GM18507 (cell line): ENCODE data around the gene UGT1A10.

Source experiments
- DNase-seq: peaks from one replicate; pipeline ENCODE4 v3.0.0; 2011; ENCODE audit warnings: low read depth; ENCODE audit not compliant: insufficient read length; ENCODE audit errors: extremely low spot score
- FAIRE-seq: peaks from 2 replicates; lab custom pipeline; 2011; peaks lifted over from hg19 to GRCh38; lab: Jason Lieb, UNC

The UGT1A10 gene

DNA sequence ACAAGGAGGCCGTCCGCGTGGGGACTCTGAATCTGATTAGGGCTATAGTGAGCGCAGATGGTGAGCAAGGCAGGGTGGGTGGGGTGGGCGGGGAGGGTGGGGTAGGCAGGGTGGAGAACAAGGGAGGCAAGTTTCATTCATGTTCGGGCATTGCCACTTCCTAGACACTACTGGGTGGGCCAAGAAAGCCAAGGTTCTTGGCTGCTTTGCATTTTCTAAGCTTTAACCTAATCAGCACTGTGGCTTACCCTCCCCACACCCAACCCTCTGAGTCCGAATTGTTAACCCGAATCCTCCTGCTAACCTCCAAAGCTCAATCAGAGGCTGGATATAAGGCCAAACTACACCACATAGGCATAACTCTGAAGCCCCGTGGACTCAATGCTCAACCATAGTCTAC lies 160.0 kb downstream of the UGT1A10 start:
- no peak for FAIRE-seq
- DNase-seq, result no peak

DNA sequence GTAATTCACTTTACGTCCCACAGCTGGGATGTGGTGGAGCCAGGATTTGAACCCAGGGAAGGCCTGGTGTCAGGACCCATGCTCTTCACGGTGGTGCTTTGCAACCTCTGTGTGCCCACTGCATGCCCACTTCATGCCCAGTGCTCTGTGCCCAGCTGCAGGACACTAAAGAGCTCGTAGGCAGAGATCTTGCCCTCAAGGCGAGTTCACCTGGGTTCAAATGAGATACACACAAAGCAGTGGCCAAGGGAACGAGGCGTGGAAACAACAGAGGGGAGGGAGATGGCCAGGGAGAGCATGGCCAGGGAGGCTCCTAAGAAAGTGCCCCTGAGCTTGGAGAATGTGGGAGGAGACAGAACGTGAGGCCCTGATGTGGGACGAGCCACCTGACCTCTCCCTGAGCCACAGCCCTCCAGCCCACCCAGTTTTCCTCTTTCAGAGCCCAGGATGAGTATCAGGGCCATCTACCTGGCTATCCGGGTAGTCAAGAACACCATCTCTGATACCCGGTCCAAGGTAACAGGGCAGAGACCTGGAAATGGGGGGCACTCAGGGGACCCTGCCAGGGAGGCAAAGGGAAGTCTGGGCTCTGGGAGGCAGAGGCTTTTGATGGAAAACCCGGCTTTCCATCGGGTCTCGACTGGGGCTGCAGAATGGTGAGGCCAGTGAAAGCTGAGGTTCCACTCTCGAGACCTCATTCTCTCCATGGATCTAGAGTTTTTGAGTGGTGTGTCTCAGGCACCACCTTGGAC lies 162.3 kb downstream of the UGT1A10 start:
- FAIRE-seq, result no peak
- DNase-seq, result no peak

DNA sequence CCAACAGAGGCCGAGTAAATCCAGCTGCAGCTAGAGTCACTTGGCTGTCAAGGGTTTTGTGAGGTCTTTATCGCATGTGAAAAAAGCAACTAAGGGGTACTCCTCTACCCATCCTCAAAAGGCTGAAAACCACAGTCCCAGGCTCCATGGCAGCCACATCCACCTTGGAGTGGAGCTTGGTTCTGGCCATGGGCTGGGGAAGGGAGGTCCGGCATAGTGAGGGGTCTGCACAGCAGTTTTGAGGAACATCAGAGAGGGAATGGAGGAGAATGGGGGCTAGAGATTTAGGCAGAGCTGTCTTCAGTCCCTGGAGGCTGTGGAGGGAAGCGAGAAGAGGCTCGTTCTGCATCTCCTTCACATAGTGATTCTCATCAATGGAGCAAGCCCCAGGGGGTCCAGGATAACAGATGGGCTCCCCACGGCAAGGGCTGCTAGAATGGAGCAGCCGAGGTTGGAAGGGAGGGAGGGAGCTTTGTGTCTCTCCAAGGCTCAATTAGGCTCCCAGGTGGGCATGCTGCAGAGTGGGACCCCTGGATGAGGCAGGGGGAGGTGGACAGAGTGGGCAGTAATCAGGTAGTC lies 162.9 kb downstream of the UGT1A10 start:
- FAIRE-seq, result no peak
- no peak for DNase-seq

DNA sequence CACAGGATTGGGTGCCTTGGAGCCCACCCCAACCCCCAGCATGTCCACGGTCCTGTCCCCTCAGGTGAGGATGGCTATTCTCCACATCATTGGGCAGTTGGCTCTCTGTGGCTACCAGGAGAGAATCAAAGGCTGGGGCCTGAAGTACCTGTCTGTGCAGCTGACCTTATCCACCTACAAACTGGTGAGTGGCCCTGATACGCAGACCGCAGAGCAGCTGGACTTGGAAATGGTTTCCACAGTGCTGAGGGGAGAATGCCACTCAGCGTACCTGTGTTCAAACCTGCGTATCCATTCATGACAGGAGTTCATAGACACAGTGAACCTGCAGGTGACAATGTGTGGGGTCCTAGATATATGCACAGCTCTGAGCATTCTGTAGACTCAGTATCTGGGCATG lies 163.5 kb downstream of the UGT1A10 start:
- DNase-seq (no peak), FAIRE-seq (no peak)

DNA sequence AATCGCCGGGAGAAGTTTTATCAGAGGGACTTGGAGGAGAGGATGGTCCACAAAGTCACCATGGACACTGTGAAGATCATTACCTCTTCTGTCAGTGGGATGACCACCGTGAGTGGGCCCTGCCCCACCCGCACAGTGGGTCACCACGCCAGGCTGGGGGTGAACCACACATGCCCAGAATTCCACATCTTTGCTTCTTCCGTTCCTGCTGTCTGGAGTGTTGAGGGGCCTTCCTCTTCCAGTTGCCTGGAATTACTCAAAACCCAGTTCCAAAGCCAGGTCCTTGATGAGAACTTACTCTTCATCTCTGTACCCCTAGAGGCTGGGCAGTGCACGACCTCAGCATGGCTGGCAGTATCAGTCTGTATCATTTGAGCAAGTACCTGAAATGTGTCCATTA lies 164.0 kb downstream of the UGT1A10 start:
- FAIRE-seq (no peak), DNase-seq (no peak)

DNA sequence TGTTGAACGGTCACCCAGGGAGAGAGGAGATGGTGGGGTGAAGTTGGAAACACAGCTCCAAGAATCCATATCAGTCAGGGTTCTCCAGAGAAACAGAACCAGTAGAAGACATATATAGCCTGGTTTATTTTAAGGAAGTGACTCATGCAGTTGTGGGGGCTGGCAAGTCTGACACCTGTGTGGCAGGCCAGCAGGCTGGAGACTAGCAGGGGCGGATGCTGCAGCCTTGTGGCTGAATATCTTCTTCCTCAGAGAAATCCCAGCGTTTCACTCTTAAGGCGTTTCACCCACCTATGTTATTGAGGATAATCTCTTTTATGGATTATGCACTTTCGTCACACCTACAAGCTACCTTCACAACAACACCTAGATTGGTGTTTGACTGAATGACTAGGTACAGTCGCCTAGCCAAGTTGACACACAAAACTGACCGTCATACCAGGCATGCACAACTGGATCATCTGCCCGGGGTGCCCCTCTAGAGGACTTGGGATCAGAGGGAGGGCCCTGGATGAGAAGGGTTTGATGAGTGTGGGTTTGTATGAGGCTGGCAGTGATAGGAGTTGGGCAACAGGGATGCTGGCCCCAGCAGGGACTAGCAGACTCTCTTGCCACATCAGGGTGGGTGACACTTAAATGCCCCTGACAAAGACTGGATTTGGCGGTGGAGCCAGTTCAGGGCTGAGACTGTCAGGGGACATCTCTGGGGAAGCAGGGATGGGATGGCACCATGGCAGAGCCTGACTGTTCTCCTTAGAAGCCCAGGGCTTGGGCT lies 165.3 kb downstream of the UGT1A10 start:
- no peak for FAIRE-seq
- DNase-seq, result no peak

DNA sequence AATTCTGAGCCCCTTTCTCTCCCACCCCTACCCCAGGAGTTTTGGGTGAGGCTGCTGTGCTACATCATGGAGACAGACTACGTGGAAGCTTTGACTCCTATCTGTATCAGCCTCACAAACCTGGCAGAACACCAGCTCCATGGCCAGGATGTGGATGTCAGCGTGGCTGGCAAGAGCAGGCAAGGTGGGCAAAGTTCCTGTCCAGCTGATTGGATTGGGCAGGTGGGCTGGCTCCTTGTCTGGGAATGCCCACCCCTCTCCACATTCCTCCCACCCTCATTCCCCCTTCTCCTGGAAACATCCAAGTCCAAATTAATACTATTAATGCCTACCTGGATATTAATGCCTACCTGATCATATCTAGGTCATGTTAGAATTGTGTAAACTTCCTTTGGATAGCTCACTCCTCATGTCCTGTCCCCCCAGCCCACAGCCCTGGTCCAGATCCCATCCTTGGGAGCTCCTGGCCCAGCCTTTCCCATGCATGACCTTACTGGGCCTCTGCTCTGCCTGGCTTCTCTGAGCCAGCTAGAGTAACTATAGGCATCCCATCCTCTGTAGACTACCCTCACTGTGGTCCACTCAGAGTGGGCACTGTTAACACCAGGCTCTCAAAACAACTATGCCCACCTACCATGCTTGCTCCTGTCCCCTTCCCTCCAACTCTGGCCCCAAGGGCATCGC lies 166.0 kb downstream of the UGT1A10 start:
- FAIRE-seq (no peak), DNase-seq (no peak)

DNA sequence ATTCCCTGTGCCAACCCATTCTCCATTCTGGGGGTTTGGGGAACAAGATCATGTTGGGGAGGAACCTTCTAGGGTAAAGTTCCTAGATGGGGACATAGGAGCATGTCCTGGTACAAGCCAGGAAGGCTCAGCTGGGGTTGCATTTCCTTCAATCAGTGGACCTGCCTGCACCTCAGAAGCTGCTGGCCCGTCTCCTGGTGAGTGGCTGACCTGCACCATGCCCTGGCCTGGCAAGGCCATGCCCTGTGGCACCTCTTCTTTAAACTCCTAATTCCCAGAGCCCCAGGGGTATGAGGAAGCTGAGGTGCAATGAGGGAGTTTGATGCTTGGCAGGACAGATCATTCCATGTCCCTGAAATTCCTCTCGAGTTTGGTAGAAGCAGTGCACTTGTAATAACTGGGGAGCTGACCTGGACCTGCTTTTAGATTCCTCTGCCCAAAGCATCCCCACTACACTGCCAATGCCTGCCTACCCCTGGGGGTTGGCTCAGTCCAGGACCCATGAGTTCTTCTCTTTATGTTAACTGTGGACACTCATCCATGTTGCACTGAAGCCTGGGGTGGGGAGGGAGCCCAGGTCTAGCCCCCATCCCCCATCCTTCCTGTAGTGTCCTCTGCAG lies 167.2 kb downstream of the UGT1A10 start:
- FAIRE-seq (no peak), DNase-seq (no peak)

DNA sequence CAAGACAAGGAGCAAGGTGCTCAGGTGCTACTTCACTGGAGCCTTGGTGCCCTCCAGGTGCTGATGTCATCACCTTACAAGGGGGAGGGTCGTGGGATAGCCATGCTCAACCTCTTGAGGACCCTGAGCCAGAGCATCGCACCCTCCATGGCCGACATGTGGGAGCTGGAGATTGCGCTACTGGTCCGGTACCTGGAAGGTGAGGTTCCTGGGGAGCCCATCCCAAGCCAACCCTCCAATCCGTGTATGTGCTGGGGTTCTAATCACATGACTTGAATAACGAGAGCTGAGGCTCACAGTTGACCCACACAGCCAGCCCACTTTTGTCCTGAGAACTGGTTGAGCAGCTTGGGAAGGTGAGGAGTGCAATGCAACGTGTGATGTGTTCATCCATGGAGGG lies 167.7 kb downstream of the UGT1A10 start:
- DNase-seq, result no peak
- FAIRE-seq, result no peak

DNA sequence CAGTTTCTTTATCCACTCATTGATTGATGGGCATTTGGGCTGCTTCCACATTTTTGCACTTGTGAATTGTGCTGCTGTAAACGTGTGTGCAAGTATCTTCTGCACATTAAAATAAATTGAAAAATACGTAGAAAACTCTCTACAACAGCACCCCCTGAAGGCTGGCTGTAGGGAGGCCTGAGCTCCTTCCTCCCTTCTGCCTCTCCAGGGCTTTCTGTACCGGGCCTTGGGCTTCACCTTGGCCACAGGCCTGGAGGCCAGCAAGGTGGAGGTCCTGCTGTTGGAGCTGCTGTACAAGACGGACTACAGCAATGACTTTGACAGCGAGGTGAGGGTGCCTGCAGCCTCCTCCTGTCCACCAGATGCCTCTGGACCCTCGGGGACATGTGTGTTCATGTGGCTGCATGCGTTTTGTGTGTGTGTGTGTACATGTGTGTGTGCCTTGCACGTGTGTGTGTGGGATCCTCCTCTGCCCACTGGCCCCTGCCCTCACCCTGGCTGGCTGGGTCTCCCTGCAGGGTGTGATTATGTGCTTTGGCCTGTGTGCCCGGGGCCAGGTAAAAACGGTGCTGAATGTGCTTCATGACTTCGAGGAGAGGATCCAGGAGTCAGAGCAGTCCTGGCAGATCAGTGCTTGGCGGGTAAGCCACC lies 171.1 kb downstream of the UGT1A10 start:
- DNase-seq (no peak), FAIRE-seq (no peak)

DNA sequence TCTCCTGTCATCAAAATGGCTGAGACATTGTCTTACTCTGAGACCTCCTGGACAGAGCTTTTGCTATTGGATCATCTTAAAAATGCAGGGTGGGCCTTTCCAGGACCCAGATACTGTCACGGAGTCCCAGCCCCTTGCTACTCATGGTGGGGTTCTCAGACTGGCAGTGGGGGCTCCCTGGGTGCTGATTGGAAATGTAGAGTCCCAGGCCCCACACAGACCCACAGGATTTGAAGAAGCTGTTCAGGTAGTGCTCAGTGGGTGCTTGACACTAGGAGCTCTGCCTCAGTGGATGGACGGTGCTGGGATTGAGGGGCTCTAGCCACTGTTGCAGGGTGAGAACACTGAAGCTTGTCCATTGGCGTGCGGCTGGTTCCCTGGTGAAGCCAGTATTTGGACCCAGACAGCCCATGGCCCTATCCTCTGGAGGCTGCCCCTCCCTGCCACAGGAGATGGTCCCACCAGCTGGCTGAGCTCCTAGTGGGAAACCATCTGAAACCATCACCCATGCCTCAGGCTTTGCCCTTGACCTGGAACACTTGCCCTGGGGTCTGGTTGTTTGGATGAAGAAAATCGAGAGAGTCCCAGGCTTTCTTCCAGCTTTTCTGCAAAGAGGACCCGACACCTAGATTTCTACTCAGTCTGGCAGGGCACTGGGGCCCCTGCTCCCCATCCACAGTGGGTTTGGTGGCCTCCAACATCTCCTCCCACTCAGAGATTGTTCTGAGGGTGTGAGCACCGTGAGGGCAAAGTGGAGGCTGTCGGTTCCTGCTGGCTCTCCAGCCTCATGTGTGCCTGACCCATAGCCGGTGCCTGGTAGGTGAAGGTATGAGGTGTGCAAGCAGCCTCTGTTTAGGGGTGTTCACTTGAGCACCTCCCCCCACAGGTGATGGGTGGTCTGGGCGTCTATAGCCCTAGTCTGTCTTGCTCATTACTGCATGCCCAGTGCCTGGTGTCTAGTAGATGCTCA lies 172.0 kb downstream of the UGT1A10 start:
- FAIRE-seq, result no peak
- no peak for DNase-seq

DNA sequence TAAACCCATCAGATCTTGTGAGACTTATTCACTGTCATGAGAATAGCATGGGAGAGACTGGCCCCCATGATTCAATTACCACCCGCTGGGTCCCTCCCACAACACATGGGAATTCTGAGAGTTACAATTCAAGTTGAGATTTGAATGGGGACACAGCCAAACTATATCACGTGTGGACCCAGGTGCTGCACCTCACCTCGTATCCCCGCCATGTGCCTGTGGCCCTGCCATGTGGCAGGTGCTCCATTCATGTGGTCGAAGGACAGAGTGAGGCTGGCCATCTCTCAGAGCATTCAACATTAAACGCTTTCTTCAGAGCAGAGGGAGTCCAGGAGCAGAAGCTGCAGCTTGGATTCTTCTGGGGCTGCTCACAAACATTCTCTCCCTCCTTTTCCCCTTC lies 174.1 kb downstream of the UGT1A10 start:
- DNase-seq, result no peak
- no peak for FAIRE-seq

DNA sequence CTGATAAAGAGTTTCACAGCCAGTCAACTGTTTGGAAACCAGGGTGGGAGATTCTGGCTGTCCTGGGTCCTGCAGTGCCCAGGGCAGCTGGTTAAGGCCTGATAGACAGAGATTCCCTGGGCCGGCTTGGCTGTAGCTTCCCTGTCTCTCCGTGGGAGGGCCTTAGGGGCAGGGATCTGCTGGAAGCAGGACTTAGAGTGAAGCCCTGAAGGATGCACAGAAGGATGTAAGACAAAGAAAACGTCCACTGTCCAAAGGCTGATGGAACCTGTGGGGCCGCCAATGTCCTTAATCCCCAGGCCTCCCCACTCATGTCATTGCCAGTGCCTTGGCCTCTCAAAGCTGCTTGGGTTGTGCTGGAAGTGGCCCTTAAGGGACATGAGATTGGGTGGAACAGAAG lies 174.8 kb downstream of the UGT1A10 start:
- FAIRE-seq, result no peak
- DNase-seq, result no peak

DNA sequence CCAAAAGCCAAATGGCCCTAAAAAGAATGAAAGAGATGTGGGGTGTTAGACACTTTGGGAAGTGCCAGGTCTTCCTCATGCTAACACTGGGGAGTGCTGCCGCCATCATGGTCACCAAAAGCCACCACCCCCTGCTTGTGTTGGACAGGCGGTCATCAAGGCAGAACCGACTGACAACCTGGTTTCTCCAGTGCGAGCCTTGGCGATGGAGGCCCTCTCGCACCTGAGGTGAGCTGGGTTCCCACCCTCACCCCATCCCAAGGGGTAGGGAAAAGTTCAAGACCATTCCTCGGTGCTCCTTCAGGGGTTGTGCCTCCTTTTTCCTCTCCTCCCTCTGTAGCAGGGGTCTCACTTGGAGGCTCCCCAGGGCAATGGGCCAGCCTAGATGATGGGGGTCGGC lies 175.5 kb downstream of the UGT1A10 start:
- DNase-seq, result no peak
- FAIRE-seq, result no peak

DNA sequence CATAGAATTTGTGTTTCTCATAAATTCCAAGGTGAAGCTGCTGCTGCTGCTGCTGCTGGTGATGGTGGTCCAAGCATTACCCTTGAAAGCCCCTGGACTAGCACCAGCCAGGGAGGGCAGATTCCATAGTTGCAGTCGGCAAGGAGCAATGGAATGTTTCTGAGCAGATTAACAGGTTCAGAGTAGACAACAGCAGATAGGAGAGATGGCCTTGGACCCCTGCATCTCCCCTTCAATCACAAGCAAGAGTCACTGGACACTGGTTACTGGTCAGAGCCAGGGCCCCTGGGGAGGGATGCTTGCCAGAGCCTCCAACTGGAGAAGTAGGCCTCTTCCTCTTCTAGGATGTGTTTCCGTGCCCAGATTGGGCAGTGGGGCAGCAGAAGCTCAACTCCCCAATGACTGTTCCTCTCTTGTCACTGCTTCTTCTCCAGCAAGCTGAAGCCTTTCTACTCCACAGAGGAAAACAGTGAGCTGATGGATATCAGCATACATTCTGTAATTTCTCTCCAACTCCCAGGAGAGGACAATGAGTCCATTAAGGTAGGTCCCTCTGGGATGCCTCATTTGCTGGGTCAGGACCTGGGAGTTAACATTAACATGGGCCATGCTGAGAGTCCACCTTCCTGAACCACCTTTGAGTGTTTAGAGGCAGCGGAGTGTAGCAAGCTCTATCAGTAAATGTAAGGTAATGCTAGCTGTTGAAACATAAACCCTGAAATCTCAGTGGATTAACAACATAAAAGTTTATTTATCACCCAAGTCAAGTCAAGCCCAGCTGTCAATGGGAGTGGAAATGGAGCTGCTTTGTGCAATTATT lies 177.2 kb downstream of the UGT1A10 start:
- FAIRE-seq, result no peak

DNA sequence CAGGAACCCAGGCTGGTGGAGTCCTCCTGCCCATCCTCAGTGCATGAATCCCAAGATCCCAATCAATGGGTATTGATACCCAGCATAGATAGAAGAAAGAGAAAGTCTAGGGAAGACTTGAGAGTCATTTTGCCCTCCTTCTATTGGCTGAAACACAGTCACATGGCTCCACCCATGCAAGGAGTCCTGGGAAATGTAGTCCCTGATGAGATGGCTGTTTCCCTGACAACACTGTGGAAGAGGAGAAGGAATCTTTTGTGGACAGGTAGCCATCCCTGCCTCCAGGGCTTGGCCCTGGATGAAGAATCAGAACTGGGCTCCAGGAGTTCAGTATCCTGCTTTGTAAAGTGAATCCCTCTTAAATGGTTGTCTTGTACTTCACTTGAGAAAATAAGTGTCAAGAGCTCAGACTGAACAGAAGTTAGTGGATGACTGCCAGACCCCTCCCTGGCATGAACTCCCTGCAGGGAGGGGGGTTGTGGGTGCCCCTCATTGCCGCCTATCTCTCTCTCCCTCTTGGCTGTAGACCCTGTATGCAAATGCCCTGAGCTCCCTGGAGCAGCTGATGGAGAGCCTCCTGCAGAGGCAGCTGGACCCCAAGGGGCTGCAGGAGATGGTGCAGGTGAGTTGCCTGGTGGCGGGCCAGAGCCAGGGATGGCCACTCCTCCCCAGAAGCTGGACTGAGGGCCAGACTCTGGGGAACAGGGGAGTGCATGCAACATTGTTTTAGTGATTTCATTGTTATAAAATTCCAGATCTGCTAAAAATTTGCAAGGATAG lies 178.0 kb downstream of the UGT1A10 start:
- FAIRE-seq (no peak), DNase-seq (no peak)

More for the DNA sequence above, 177.2 kb downstream of the UGT1A10 start:
- no peak for DNase-seq

DNA sequence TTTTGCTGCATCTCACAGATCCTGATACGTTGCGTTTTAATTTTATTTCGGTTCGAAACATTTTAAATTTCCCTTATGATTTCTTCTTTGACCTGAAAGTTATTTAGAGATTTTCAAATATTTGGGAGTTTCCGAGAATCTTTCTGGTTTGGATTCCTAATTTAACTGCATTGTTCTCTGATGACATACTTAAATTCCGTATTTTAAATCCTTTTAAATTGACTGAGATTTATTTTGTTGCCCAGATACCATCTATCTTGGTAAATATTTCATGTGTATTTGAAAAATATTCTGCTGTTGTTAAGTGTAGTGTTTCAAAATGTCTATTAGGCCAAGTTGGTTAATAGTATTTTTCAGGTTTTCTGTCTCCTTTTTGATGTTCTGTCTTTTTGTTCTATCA lies 179.6 kb downstream of the UGT1A10 start:
- no peak for FAIRE-seq
- DNase-seq, result no peak
